ENCODE results near the gene GATA3.

- TF ChIP-seq CTCF (IDR thresholded peaks at IDR 0.05) (no peak), POLR2A (IDR thresholded peaks at IDR 0.05) (peak; percentile 40), POLR2AphosphoS5 (IDR thresholded peaks at IDR 0.05) (peak in 2 of 3 donors; percentile 37 to 45)
These were observed at the start of gene GATA3 for GRCh38 chr10:8054494-8055407.

Measured in breast epithelium (tissue), 3 donors.